Choroid plexus epithelial cell (primary cell): ENCODE results near the gene KIAA1958.

Experiments used
- DNase-seq: peaks from one replicate; pipeline ENCODE4 v3.0.0-alpha.2; 2010; ENCODE audit warnings: low read depth
- H3K4me3 ChIP-seq: 2 replicates; pipeline ENCODE4 v1.5.1; 2011; ENCODE audit warnings: low read depth, mild to moderate bottlenecking, control low read depth, low read length, moderate library complexity
- TF ChIP-seq, protein P1 (sequence below): conservative IDR thresholded peaks from 2 replicates; pipeline ENCODE4 v1.5.1; 2011; ENCODE audit warnings: low read depth, mild to moderate bottlenecking, control low read depth, inconsistent platforms, low read length, moderate library complexity

The KIAA1958 gene

GRCh38 chr9:112617371-112617770 lies 130.7 kb downstream of the KIAA1958 start:
- TF ChIP-seq, protein P1, sequence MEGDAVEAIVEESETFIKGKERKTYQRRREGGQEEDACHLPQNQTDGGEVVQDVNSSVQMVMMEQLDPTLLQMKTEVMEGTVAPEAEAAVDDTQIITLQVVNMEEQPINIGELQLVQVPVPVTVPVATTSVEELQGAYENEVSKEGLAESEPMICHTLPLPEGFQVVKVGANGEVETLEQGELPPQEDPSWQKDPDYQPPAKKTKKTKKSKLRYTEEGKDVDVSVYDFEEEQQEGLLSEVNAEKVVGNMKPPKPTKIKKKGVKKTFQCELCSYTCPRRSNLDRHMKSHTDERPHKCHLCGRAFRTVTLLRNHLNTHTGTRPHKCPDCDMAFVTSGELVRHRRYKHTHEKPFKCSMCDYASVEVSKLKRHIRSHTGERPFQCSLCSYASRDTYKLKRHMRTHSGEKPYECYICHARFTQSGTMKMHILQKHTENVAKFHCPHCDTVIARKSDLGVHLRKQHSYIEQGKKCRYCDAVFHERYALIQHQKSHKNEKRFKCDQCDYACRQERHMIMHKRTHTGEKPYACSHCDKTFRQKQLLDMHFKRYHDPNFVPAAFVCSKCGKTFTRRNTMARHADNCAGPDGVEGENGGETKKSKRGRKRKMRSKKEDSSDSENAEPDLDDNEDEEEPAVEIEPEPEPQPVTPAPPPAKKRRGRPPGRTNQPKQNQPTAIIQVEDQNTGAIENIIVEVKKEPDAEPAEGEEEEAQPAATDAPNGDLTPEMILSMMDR, result no peak
- no peak for DNase-seq
- no peak overlapping the region for H3K4me3 ChIP-seq

GRCh38 chr9:112618385-112619009 lies 131.9 kb downstream of the KIAA1958 start:
- no peak for DNase-seq
- TF ChIP-seq, protein P1, result no peak
- no peak overlapping the region for H3K4me3 ChIP-seq

- H3K4me3 ChIP-seq, result no peak overlapping the region
- DNase-seq, result peak; percentile 4
- TF ChIP-seq, protein P1, result no peak
Observed at GRCh38 chr9:112620388-112620787, 133.8 kb downstream of the KIAA1958 start.

DNA sequence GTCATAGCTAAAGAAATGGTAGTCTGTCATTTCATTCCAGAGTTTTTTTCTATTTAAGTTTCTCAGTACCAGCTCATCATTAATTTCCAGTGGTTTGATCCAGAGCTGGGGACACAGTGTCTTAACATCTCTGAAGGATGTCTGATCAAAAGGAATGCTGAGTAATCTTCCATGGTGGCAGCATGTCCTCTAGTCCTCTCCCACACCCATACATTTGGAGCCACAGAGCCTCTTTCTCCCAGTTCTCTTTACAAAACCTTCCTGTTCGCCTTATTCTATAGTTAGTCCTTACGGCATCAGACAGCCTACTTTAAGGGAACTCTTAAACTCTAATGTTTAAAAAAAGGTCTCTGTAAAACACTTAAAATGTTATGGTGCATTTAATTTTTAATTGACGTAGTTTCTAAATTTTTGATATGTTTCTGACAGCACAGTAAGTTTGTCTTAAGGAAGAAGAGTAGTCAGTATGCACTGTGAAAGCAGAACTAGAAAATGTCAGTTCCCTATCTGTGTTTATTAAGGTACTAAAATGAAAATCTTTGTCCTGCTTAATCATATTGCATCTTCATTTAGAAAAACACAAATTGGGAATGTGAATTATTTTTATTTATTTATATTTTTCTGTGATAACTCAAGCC lies 134.5 kb downstream of the KIAA1958 start:
- TF ChIP-seq, protein P1, result no peak
- DNase-seq, result no peak
- no peak overlapping the region for H3K4me3 ChIP-seq

- TF ChIP-seq, protein P1, result no peak
- DNase-seq, result no peak
- H3K4me3 ChIP-seq, result no peak overlapping the region
Observed at GRCh38 chr9:112623198-112623597, 136.6 kb downstream of the KIAA1958 start.

DNA sequence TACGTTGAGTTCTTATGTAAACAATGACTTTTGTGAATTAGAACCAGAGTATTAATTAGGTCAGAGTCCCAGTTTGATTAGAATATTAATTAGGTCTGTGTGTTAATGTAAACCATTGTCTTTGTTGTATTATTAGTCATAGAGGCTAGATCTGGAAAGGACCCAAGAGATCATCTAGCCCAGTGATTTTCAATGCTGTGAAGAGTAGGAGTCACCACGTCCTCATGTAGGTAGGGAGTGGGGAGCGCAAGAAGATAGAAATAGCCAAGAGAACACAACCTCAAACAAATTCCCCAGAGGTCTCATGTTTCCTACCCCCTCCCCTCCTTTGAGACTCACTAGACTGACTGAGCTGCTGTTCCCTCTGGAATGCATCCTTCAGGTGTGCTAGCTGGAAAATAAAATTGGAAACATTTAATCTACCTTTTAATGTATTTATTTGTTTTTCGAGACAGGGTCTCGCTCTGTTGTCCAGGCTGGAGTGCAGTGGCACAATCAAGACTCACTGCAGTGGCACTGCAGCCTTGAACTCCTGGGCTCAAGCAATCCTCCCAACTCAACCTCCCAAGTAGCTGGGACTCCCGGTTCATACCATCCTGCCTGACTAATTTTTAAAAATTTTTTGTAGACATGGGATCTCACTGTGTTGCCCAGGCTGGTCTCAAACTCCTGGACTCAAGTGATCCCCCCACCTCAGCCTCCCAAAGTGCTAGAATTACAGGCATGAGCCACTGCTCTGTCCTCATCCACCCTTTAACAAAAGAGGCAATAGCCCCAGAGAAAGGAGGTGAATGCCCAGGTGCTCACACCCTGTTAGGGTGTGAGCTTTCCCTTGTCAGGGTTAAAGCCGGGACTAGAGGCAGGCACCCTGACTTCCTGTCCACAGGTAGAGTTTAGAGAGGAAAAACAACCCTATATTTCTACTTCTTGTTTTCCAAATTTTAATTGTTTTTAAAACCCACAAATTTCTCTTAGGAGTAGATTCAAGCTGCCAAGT lies 138.4 kb downstream of the KIAA1958 start:
- no peak overlapping the region for H3K4me3 ChIP-seq
- TF ChIP-seq, protein P1, result no peak
- no peak for DNase-seq
